HepG2 (cell line): ENCODE data around the gene ABCG5.

Experiments used
- ATF7 ChIP-seq, 2 experiments: fragments of 450-650 bp in 1 of 2; sonication (generic) in 1 of 2; formaldehyde crosslinking in 1 of 2; IDR thresholded peaks; 2 replicates each; pipeline versions ENCODE4 v1.4.0 to v1.6.1; 2016 to 2020; ENCODE audit warnings: antibody characterized with exemption in 1 of 2, mild to moderate bottlenecking in 1 of 2, missing genetic modification reagents in 1 of 2
- ELF1 ChIP-seq: sonication (generic); formaldehyde crosslinking; IDR thresholded peaks from 2 replicates; pipeline ENCODE4 v1.4.0; 2020; ENCODE audit warnings: missing genetic modification reagents
- EP300 ChIP-seq, 3 experiments: sonication (generic) in 1 of 3; formaldehyde crosslinking in 1 of 3; IDR thresholded peaks; 2 replicates each; pipeline versions ENCODE4 v1.5.1 to v1.6.1; 2011 to 2020; ENCODE audit warnings: low read depth in 2 of 3, low read length in 2 of 3, borderline replicate concordance in 1 of 3, improper control_type of control experiment in 1 of 3, mild to moderate bottlenecking in 1 of 3, missing genetic modification reagents in 1 of 3, moderate library complexity in 1 of 3
- JUN ChIP-seq: sonication (generic); formaldehyde crosslinking; IDR thresholded peaks from 2 replicates; pipeline ENCODE4 v1.4.0; 2020; ENCODE audit warnings: mild to moderate bottlenecking, missing genetic modification reagents
- PCBP1 ChIP-seq: fragments of 200-400 bp; formaldehyde crosslinking; IDR thresholded peaks from 2 replicates; pipeline ENCODE4 v1.6.1; 2017; ENCODE audit warnings: mild to moderate bottlenecking, low read depth, low read length, borderline replicate concordance
- SMYD3 ChIP-seq: sonication (generic); formaldehyde crosslinking; IDR thresholded peaks from 2 replicates; pipeline ENCODE4 v1.8.1; 2023; ENCODE audit warnings: mild to moderate bottlenecking, missing genetic modification reagents
- SOX13 ChIP-seq, 3 experiments: fragments of 450-650 bp in 1 of 3; sonication (generic) in 1 of 3; formaldehyde crosslinking in 1 of 3; IDR thresholded peaks in 2 of 3; conservative IDR thresholded peaks in 1 of 3; 2 replicates each; pipeline versions ENCODE4 v1.5.0 to v1.6.1; 2016 to 2020; ENCODE audit warnings: antibody characterized with exemption in 1 of 3, mild to moderate bottlenecking in 1 of 3, missing compliant biosample characterization in 1 of 3, missing genetic modification reagents in 1 of 3, moderate library complexity in 1 of 3
- ZFP36 ChIP-seq: fragments of 150-350 bp; IDR thresholded peaks from 2 replicates; pipeline ENCODE4 v1.6.1; 2018; ENCODE audit warnings: borderline replicate concordance, low read length, low read depth; ENCODE audit not compliant: partially characterized antibody
- ZNF124 ChIP-seq: sonication (generic); formaldehyde crosslinking; IDR thresholded peaks from 2 replicates; pipeline ENCODE4 v1.4.0; 2020; ENCODE audit warnings: missing genetic modification reagents
- TF ChIP-seq, protein P1 (sequence below): sonication (generic); formaldehyde crosslinking; IDR thresholded peaks from 2 replicates; pipeline ENCODE4 v1.4.0; 2020; ENCODE audit warnings: missing genetic modification reagents, mild to moderate bottlenecking, borderline replicate concordance
- TF ChIP-seq, protein P2 (sequence below): sonication (generic); formaldehyde crosslinking; IDR thresholded peaks from 2 replicates; pipeline ENCODE4 v1.5.0; 2020; ENCODE audit warnings: mild to moderate bottlenecking, missing genetic modification reagents, moderate library complexity

GRCh38 chr2:43791035-43791765 is 47.4 kb downstream of the ABCG5 start:
- TF ChIP-seq ELF1 (CRISPR knock-in tag): no peak
- no peak for TF ChIP-seq PCBP1
- TF ChIP-seq, protein P1, sequence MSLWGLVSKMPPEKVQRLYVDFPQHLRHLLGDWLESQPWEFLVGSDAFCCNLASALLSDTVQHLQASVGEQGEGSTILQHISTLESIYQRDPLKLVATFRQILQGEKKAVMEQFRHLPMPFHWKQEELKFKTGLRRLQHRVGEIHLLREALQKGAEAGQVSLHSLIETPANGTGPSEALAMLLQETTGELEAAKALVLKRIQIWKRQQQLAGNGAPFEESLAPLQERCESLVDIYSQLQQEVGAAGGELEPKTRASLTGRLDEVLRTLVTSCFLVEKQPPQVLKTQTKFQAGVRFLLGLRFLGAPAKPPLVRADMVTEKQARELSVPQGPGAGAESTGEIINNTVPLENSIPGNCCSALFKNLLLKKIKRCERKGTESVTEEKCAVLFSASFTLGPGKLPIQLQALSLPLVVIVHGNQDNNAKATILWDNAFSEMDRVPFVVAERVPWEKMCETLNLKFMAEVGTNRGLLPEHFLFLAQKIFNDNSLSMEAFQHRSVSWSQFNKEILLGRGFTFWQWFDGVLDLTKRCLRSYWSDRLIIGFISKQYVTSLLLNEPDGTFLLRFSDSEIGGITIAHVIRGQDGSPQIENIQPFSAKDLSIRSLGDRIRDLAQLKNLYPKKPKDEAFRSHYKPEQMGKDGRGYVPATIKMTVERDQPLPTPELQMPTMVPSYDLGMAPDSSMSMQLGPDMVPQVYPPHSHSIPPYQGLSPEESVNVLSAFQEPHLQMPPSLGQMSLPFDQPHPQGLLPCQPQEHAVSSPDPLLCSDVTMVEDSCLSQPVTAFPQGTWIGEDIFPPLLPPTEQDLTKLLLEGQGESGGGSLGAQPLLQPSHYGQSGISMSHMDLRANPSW: no peak
- no peak for TF ChIP-seq ZNF124 (CRISPR knock-in tag)
- TF ChIP-seq ATF7 (IDR thresholded peaks at IDR 0.05): no peak
- TF ChIP-seq ATF7 (CRISPR knock-in tag; IDR thresholded peaks at IDR 0.05): no peak
- no peak for TF ChIP-seq ZFP36
- no peak for TF ChIP-seq SMYD3 (CRISPR knock-in tag)
- TF ChIP-seq JUN (CRISPR knock-in tag): no peak
- TF ChIP-seq, protein P2, sequence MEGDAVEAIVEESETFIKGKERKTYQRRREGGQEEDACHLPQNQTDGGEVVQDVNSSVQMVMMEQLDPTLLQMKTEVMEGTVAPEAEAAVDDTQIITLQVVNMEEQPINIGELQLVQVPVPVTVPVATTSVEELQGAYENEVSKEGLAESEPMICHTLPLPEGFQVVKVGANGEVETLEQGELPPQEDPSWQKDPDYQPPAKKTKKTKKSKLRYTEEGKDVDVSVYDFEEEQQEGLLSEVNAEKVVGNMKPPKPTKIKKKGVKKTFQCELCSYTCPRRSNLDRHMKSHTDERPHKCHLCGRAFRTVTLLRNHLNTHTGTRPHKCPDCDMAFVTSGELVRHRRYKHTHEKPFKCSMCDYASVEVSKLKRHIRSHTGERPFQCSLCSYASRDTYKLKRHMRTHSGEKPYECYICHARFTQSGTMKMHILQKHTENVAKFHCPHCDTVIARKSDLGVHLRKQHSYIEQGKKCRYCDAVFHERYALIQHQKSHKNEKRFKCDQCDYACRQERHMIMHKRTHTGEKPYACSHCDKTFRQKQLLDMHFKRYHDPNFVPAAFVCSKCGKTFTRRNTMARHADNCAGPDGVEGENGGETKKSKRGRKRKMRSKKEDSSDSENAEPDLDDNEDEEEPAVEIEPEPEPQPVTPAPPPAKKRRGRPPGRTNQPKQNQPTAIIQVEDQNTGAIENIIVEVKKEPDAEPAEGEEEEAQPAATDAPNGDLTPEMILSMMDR (CRISPR knock-in tag): no peak
- TF ChIP-seq EP300 (IDR thresholded peaks at IDR 0.05; ENCODE audit: low read depth in 2 of 2, low read length in 2 of 2): no peak
- no peak for TF ChIP-seq EP300 (CRISPR knock-in tag; IDR thresholded peaks at IDR 0.05; ENCODE audit: borderline replicate concordance)
- no peak for TF ChIP-seq SOX13 (IDR thresholded peaks at IDR 0.05)
- no peak for TF ChIP-seq SOX13 (CRISPR knock-in tag; conservative IDR thresholded peaks at IDR 0.05 in 1 of 2, IDR thresholded peaks at IDR 0.05 in 1 of 2)
